GM21423 (cell line): ENCODE measurements around the gene ENO4.

ENCODE experiments used
- ATAC-seq: cut with Tn5 transposase; IDR thresholded peaks from one replicate; pipeline ENCODE4 v1.9.1; 2021; ENCODE audit warnings: mild to moderate bottlenecking, moderate library complexity; ENCODE audit not compliant: unreplicated experiment

Gene ENO4

GRCh38 chr10:116828116-116828515 lies 21.2 kb upstream of the ENO4 start:
- no peak for ATAC-seq

DNA sequence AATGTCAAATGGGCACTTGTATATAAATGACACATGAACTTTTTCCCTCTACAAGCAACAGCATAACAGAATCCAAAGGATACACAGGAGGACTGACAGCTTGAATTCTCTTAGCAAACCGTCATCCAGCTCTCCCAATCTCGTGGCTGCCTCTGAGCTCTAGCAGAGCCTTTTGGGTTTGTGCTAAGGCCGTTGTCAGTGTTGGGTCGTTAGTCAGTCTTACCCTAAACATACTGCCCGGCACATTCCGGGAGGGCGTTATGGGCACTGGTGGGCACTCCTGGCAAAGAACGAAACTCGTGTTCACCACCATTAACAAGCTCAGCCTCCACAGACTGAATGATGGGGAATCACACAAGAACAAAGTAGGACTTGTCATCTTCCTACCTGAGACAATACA lies 19.6 kb upstream of the ENO4 start:
- ATAC-seq = no peak

GRCh38 chr10:116831086-116831485 lies 18.2 kb upstream of the ENO4 start:
- ATAC-seq = no peak

- ATAC-seq = no peak
Observed at GRCh38 chr10:116831790-116832189, 17.5 kb upstream of the ENO4 start.

DNA sequence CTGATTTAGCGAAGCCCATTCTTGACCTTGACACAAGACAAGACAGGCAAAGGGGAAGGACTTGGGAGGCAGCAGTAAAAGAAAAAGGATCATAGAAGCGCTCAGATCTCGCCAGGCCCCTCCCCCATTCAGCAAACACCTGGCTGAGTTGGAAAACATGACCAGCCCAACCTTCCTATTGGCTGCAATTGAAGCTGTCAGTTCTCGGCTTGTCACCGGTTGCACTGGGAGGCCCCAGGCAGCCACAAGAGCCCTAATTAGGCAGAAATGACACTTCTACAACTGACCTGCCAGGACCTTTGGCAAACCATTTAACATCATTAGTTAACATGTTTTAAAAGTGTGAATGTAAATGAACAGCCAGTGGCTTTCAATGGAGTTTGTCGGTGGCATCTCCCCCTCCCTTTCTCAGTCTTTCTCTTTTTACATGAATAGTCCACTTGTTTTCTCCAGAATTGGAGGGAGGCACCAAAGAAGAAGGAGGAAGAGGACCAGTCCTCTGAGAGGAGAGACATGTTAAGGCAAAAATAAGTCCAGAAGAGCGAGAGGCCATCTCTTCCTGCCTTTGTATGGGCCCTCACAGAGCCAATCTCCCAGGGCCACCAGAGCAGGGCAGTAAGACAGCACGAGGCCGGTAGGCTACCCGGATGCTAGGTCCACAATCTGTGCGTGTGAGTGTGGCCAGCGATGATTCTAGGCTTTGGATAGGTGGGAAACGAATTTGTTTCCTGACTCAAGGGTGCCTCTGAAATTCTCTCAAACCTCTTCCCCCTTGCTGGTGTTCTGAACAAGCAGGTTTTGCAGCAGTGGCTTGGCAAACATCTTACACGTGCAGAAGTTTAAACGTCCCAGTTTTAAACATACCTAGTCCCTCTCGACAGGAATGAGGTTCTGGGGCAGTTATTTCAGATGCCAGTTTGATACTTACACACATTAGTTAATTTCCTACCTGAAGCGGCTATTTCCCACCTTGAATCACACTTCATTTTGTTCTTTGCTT lies 15.0 kb upstream of the ENO4 start:
- ATAC-seq = no peak

DNA sequence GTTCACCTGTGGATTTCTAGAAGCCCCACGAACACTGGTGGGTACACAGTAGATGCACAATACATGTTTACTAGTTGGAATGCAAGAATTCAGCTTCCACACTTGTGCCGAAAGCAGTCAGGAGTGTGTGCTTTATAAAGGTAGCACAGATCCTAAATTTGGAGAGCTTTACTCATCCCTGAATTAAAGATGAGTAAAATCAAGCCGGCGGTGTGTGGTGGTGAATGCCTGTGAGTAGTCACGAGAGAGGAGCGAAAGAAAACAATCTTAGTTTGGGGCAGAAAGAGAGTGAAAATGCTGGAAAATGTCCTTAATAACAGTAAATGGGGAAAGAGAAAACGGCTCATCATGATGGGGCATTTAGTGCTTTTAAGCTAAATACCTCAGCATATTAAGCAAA lies 13.6 kb upstream of the ENO4 start:
- no peak for ATAC-seq

- no peak for ATAC-seq
Observed at GRCh38 chr10:116836083-116836482, 13.2 kb upstream of the ENO4 start.

- no peak for ATAC-seq
Observed at GRCh38 chr10:116836902-116837523, 12.3 kb upstream of the ENO4 start.

GRCh38 chr10:116838143-116838725 lies 11.1 kb upstream of the ENO4 start:
- peak; percentile 64 for ATAC-seq

GRCh38 chr10:116840389-116841075 lies 8.8 kb upstream of the ENO4 start:
- no peak for ATAC-seq

DNA sequence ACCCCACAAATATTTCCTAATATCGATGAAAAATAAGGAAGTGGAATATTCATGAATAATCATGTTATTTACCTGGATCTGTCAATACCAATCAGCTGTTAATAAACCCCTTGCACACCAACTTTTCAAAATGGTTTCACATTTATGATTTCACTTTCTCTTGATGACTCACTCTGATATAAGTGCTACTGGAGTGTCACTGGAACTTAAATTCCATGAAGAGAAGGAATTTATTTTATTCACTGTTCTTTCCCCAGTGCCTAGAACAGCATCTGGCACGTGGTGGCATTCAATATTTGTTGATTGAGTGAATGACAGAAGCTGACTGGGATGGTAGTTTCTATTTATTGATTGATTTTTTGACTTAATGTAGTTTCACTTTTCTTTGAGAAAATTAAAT lies 3.5 kb upstream of the ENO4 start:
- ATAC-seq = no peak

- ATAC-seq = peak; percentile 59
Observed at GRCh38 chr10:116848032-116848943, 1.0 kb upstream of the ENO4 start.

- no peak for ATAC-seq
Observed at GRCh38 chr10:116848944-116849247, 403 bp upstream of the ENO4 start.

DNA sequence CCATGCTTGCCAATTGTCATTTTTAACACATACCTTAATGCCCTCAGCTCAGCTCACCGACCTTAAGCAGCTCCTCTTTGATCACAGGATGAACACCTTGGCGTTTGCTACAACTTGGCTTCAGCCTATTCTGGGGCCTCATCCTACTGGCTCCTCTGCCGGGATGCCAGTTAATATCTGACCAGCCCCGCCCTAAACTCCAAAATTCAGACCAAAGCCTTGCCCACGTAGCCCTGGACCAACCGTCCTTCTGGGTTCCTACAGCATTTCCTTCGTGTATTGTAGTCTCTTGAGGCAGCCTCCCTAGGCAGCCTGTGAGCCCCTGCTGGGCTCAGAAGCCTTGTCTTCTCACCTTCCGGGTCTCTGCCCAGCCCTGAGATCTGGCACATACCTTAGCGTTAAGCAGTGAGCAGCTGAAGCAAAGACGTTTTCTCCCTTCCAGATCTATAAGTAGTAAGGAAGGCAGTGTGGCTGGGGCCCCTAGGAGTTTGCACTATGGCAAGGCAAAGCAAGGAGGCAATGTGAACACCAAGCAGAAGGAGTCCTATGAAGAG lies 836 bp downstream of the ENO4 start:
- no peak for ATAC-seq

DNA sequence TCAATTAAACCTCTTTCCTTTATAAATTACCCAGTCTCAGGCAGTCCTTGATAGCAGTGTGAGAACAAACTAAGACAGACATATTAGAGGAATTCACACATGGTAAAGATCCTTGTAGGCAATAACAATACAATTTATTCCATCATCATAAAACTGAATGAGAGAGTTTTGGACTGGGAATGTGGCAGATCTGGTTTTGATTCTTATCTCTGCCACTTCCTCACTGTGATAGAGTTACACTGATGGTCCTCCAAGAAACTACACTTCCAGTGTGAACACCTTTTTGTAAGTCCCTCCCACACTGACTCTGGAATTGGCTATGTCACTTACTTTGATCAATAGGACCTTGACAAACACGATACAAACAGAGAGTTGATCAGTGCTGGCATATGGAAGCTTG lies 2.9 kb downstream of the ENO4 start:
- ATAC-seq = no peak

DNA sequence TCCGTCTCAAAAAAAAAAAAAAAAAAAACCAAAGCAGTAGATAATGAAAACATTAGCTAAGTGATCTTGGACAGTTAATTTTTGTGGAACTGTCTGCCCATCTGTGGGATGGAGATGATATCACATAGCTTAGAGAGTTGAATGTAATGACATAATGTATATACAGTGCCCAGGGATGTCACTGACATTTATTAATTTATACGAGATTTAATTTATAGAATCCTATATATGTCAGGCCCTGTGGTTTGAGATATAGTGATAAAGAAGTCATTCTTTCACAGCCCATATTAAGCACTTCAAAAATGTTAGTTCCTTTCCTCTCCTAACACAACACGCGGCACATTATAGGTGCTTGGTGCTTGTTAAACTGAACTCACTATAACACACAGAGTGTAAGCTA lies 4.0 kb downstream of the ENO4 start:
- no peak for ATAC-seq

DNA sequence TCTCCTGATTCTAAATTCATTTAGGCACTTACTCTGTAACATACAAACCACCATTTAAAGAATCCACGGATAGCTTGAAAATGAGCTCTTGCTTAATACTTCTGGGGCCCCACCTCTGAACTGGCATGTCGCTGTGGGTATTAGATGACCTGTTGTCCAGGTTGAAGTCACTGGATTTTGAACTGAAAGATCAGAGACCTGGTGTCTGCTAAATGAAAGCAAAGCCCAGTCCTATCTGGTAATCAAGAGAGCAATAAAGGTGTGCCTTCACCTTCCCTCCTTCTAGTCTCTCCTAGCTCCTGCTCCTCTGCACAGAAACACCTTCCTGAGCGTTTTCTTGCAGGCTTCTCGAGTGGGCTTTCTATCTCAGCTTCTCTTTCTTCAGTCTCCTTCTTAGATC lies 4.4 kb downstream of the ENO4 start:
- ATAC-seq = no peak

DNA sequence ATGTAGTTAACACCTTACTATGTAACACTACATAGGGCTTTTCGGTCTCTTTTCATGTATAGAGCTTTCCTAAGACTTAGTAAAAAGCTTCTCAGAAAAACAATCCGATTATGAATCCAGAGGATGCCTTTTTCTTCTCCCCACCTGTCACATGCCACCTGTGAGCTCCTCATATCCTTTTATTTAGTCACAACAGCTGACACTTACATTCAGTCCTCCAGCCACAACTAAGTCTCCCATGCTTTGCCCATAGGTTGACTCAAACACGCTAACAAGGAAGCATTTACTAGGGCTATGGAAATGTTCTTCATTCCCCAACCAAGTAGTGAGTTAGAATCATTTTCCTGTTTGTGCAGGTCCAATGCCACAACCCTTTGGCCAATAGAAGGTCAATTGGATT lies 7.9 kb downstream of the ENO4 start:
- no peak for ATAC-seq

DNA sequence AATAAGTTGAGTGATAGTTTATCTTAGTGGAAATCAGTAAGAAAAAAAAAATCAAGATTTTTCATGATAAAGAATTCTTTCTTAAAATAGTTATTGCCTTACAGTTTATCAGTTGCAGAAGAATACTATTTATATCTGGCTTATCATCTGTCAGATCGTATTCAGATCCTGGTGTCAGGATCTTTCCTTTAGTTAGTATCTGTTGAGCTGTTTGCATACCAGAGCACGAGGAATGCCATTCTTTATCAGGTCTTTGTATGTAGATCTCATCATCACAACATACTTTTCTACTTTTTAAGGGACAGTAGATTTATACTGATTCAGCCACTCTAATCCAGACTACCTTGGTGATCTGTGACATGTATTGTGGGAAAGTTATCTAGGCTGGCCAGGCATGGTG lies 12.5 kb downstream of the ENO4 start:
- no peak for ATAC-seq

- no peak for ATAC-seq
Observed at GRCh38 chr10:116864436-116864835, 15.1 kb downstream of the ENO4 start.
